HEK293T (cell line): ENCODE results near the gene MYO5C.

ENCODE experiments used
- ARNT ChIP-seq: fragments of 450-650 bp; IDR thresholded peaks from 2 replicates; pipeline ENCODE4 v1.6.1; 2017; ENCODE audit warnings: mild to moderate bottlenecking
- BHLHE40 ChIP-seq: fragments of 450-650 bp; IDR thresholded peaks from 2 replicates; pipeline ENCODE4 v1.6.1; 2016; ENCODE audit warnings: mild to moderate bottlenecking, moderate library complexity, borderline replicate concordance
- ELF4 ChIP-seq: fragments of 450-650 bp; IDR thresholded peaks from 2 replicates; pipeline ENCODE4 v1.6.1; 2017; ENCODE audit warnings: antibody characterized with exemption
- FOXA1 ChIP-seq: fragments of 450-650 bp; IDR thresholded peaks from 2 replicates; pipeline ENCODE4 v1.6.1; 2016; ENCODE audit warnings: mild to moderate bottlenecking
- FOXK2 ChIP-seq: fragments of 450-650 bp; IDR thresholded peaks from 2 replicates; pipeline ENCODE4 v1.6.1; 2016; ENCODE audit warnings: mild to moderate bottlenecking
- FOXM1 ChIP-seq: fragments of 450-650 bp; IDR thresholded peaks from 2 replicates; pipeline ENCODE4 v1.6.1; 2017; ENCODE audit warnings: mild to moderate bottlenecking, borderline replicate concordance
- HDGF ChIP-seq: fragments of 450-650 bp; IDR thresholded peaks from 2 replicates; pipeline ENCODE4 v1.6.1; 2017; ENCODE audit warnings: antibody characterized with exemption, borderline replicate concordance
- LEF1 ChIP-seq: fragments of 450-650 bp; IDR thresholded peaks from 2 replicates; pipeline ENCODE4 v1.6.1; 2017; ENCODE audit warnings: mild to moderate bottlenecking, borderline replicate concordance
- NFRKB ChIP-seq: fragments of 450-650 bp; IDR thresholded peaks from 2 replicates; pipeline ENCODE4 v1.6.1; 2016; ENCODE audit warnings: mild to moderate bottlenecking, moderate library complexity
- SP1 ChIP-seq: fragments of 450-650 bp; IDR thresholded peaks from 2 replicates; pipeline ENCODE4 v1.6.1; 2017
- SUZ12 ChIP-seq: fragments of 450-650 bp; IDR thresholded peaks from 2 replicates; pipeline ENCODE4 v1.6.1; 2016; ENCODE audit warnings: mild to moderate bottlenecking
- TARDBP ChIP-seq: fragments of 450-650 bp; IDR thresholded peaks from 2 replicates; pipeline ENCODE4 v1.6.1; 2016
- TF ChIP-seq, protein P1 (sequence below): fragments of 450-650 bp; IDR thresholded peaks from 2 replicates; pipeline ENCODE4 v1.6.1; 2016

DNA sequence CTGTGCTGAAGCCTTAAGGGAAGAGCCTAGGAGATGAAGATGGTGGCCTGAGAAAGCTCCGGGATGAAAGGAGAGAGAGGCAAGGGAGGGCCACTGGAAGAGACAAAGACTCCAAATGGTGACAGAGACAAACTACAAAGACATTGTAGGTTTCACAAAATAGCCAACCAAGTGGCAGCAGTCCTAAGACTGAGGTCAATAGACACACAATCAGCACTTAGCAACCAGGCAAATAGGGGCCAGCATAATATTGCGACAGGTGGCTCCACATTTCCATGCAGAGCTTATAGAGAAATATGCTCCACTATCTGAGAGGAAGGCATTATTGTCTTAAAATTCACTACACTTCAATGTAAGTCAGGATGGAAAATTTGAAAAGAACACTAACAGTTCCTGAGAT is 22.1 kb upstream of the MYO5C start:
- no peak for TF ChIP-seq HDGF
- TF ChIP-seq, protein P1, sequence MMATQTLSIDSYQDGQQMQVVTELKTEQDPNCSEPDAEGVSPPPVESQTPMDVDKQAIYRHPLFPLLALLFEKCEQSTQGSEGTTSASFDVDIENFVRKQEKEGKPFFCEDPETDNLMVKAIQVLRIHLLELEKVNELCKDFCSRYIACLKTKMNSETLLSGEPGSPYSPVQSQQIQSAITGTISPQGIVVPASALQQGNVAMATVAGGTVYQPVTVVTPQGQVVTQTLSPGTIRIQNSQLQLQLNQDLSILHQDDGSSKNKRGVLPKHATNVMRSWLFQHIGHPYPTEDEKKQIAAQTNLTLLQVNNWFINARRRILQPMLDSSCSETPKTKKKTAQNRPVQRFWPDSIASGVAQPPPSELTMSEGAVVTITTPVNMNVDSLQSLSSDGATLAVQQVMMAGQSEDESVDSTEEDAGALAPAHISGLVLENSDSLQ = no peak
- TF ChIP-seq BHLHE40 = no peak
- TF ChIP-seq ELF4 = no peak
- no peak for TF ChIP-seq FOXM1
- TF ChIP-seq SP1 = no peak
- TF ChIP-seq NFRKB = no peak
- TF ChIP-seq TARDBP = no peak
- TF ChIP-seq SUZ12 = no peak
- no peak for TF ChIP-seq FOXK2
- no peak for TF ChIP-seq LEF1
- TF ChIP-seq ARNT = no peak
- TF ChIP-seq FOXA1 = no peak
